ENCODE measurements around the gene PDZD4. TPM values are rescaled to one million over a fixed set of nuclear protein-coding genes. Genes with fewer than 3 reads are reported as not detected.

Gene PDZD4
- total and polyA plus RNA-seq, 2 experiments from 2014 or later, result not detected

- in situ Hi-C loops (cut with MboI), result no loop called here
- TF ChIP-seq EZH2 (IDR thresholded peaks at IDR 0.05; ENCODE audit: insufficient read depth, poor library complexity, severe bottlenecking) (no peak), EZH2phosphoT487 (IDR thresholded peaks at IDR 0.05; ENCODE audit: insufficient read depth, low read depth) (no peak)
- 40 to 54% methylated on average over 11 to 12 of the region's 21 CpGs for WGBS, 2 experiments (ENCODE audit: low coverage in 1 of 2, low lambda C conversion rate in 2 of 2, missing lambda C conversion rate in 2 of 2)
Measured at GRCh38 chrX:153870791-153871360, 40.5 kb upstream of the PDZD4 start.

GRCh38 chrX:153870288-153870690 is 39.9 kb upstream of the PDZD4 start:
- H3K27ac ChIP-seq, result no peak overlapping the region
- H3K4me1 ChIP-seq (ENCODE audit: insufficient read depth), result no peaks in the 10 kb centered on the region
- no peak overlapping the region for H3K9ac ChIP-seq
- no peak overlapping the region for H2AFZ ChIP-seq
- H3K79me2 ChIP-seq (ENCODE audit: insufficient read depth), result no peaks in the 10 kb centered on the region
- no peaks in the 10 kb centered on the region for H3K9me3 ChIP-seq (ENCODE audit: low read depth)
- in situ Hi-C loops (cut with MboI), result no loop called here
- H3K4me2 ChIP-seq (ENCODE audit: unreplicated experiment), result no peak overlapping the region
- H3F3A ChIP-seq (ENCODE audit: insufficient read depth), result no peaks in the 10 kb centered on the region
- no peaks in the 10 kb centered on the region for H3K27me3 ChIP-seq (replicated peaks; ENCODE audit: insufficient read depth)
- TF ChIP-seq EZH2phosphoT487 (IDR thresholded peaks at IDR 0.05; ENCODE audit: insufficient read depth, low read depth) (no peak), EZH2 (IDR thresholded peaks at IDR 0.05; ENCODE audit: insufficient read depth, poor library complexity, severe bottlenecking) (no peak)
- WGBS, 2 experiments (ENCODE audit: low coverage in 1 of 2, low lambda C conversion rate in 2 of 2, missing lambda C conversion rate in 2 of 2), result 67 to 76% methylated on average over 4 to 8 of the region's 11 CpGs
- H3K4me3 ChIP-seq, result no peak overlapping the region
- H3K9me2 ChIP-seq (ENCODE audit: insufficient read depth), result no peaks in the 10 kb centered on the region
- no peaks in the 10 kb centered on the region for H3K36me3 ChIP-seq (ENCODE audit: low read depth)
- no peaks in the 10 kb centered on the region for H4K20me1 ChIP-seq (ENCODE audit: insufficient read depth)
- DNase-seq, result no peak

More at GRCh38 chrX:153870791-153871360, 40.5 kb upstream of the PDZD4 start:
- no peaks in the 10 kb centered on the region for H3K4me1 ChIP-seq (ENCODE audit: insufficient read depth)
- no peaks in the 10 kb centered on the region for H4K20me1 ChIP-seq (ENCODE audit: insufficient read depth)
- no peak overlapping the region for H2AFZ ChIP-seq
- H3K9me3 ChIP-seq (ENCODE audit: low read depth), result no peaks in the 10 kb centered on the region
- no peaks in the 10 kb centered on the region for H3K9me2 ChIP-seq (ENCODE audit: insufficient read depth)
- H3K4me2 ChIP-seq (ENCODE audit: unreplicated experiment), result no peak overlapping the region
- H3K9ac ChIP-seq, result no peak overlapping the region
- H3F3A ChIP-seq (ENCODE audit: insufficient read depth), result no peaks in the 10 kb centered on the region
- no peaks in the 10 kb centered on the region for H3K27me3 ChIP-seq (replicated peaks; ENCODE audit: insufficient read depth)
- H3K36me3 ChIP-seq (ENCODE audit: low read depth), result no peaks in the 10 kb centered on the region
- no peak for DNase-seq
- no peaks in the 10 kb centered on the region for H3K79me2 ChIP-seq (ENCODE audit: insufficient read depth)
- H3K27ac ChIP-seq, result no peak overlapping the region
- no peak overlapping the region for H3K4me3 ChIP-seq

- no peaks in the 10 kb centered on the region for H3K36me3 ChIP-seq (ENCODE audit: low read depth)
- no peak overlapping the region for H3K4me2 ChIP-seq (ENCODE audit: unreplicated experiment)
- no peak for DNase-seq
- no peak overlapping the region for H3K27ac ChIP-seq
- 73 to 77% methylated on average over 17 to 23 of the region's 31 CpGs for WGBS, 2 experiments (ENCODE audit: low coverage in 1 of 2, low lambda C conversion rate in 2 of 2, missing lambda C conversion rate in 2 of 2)
- H3F3A ChIP-seq (ENCODE audit: insufficient read depth), result no peaks in the 10 kb centered on the region
- no peak overlapping the region for H3K4me3 ChIP-seq
- no peaks in the 10 kb centered on the region for H3K79me2 ChIP-seq (ENCODE audit: insufficient read depth)
- H3K9ac ChIP-seq, result no peak overlapping the region
- no peaks in the 10 kb centered on the region for H3K4me1 ChIP-seq (ENCODE audit: insufficient read depth)
- H2AFZ ChIP-seq, result no peak overlapping the region
- no peaks in the 10 kb centered on the region for H3K9me2 ChIP-seq (ENCODE audit: insufficient read depth)
- no peaks in the 10 kb centered on the region for H4K20me1 ChIP-seq (ENCODE audit: insufficient read depth)
- in situ Hi-C loops (cut with MboI), result no loop called here
- H3K27me3 ChIP-seq (replicated peaks; ENCODE audit: insufficient read depth), result no peaks in the 10 kb centered on the region
- no peak for TF ChIP-seq EZH2phosphoT487 (IDR thresholded peaks at IDR 0.05; ENCODE audit: insufficient read depth, low read depth)
- no peak for TF ChIP-seq EZH2 (IDR thresholded peaks at IDR 0.05; ENCODE audit: insufficient read depth, poor library complexity, severe bottlenecking)
- H3K9me3 ChIP-seq (ENCODE audit: low read depth), result no peaks in the 10 kb centered on the region
Measured at GRCh38 chrX:153869473-153870287, 39.3 kb upstream of the PDZD4 start.

- H3K4me3 ChIP-seq, result no peak overlapping the region
- H3K9ac ChIP-seq, result no peak overlapping the region
- no peak overlapping the region for H2AFZ ChIP-seq
- no peaks in the 10 kb centered on the region for H3K79me2 ChIP-seq (ENCODE audit: insufficient read depth)
- no peaks in the 10 kb centered on the region for H3K9me2 ChIP-seq (ENCODE audit: insufficient read depth)
- DNase-seq, result no peak
- H3K27ac ChIP-seq, result no peak overlapping the region
- H3K4me1 ChIP-seq (ENCODE audit: insufficient read depth), result no peaks in the 10 kb centered on the region
- no peaks in the 10 kb centered on the region for H3K27me3 ChIP-seq (replicated peaks; ENCODE audit: insufficient read depth)
- H4K20me1 ChIP-seq (ENCODE audit: insufficient read depth), result no peaks in the 10 kb centered on the region
- WGBS, 2 experiments (ENCODE audit: low coverage in 1 of 2, low lambda C conversion rate in 2 of 2, missing lambda C conversion rate in 2 of 2), result 70 to 76% methylated on average over 17 to 24 of the region's 26 CpGs
- TF ChIP-seq EZH2 (IDR thresholded peaks at IDR 0.05; ENCODE audit: insufficient read depth, poor library complexity, severe bottlenecking) (no peak), EZH2phosphoT487 (IDR thresholded peaks at IDR 0.05; ENCODE audit: insufficient read depth, low read depth) (no peak)
- no peaks in the 10 kb centered on the region for H3F3A ChIP-seq (ENCODE audit: insufficient read depth)
- H3K9me3 ChIP-seq (ENCODE audit: low read depth), result no peaks in the 10 kb centered on the region
- in situ Hi-C loops (cut with MboI), result no loop called here
- H3K36me3 ChIP-seq (ENCODE audit: low read depth), result no peaks in the 10 kb centered on the region
- no peak overlapping the region for H3K4me2 ChIP-seq (ENCODE audit: unreplicated experiment)
Measured at GRCh38 chrX:153868576-153869472, 38.5 kb upstream of the PDZD4 start.

Data from GM23248 (cell line).